Inflammatory macrophage treated with lipopolysaccharide for 4 hours (primary cell): ENCODE results near the gene FAT1.

Experiments
- DNase-seq: peaks from one replicate; pipeline ENCODE4 v3.0.0-alpha.2; 2020

Gene FAT1

DNA sequence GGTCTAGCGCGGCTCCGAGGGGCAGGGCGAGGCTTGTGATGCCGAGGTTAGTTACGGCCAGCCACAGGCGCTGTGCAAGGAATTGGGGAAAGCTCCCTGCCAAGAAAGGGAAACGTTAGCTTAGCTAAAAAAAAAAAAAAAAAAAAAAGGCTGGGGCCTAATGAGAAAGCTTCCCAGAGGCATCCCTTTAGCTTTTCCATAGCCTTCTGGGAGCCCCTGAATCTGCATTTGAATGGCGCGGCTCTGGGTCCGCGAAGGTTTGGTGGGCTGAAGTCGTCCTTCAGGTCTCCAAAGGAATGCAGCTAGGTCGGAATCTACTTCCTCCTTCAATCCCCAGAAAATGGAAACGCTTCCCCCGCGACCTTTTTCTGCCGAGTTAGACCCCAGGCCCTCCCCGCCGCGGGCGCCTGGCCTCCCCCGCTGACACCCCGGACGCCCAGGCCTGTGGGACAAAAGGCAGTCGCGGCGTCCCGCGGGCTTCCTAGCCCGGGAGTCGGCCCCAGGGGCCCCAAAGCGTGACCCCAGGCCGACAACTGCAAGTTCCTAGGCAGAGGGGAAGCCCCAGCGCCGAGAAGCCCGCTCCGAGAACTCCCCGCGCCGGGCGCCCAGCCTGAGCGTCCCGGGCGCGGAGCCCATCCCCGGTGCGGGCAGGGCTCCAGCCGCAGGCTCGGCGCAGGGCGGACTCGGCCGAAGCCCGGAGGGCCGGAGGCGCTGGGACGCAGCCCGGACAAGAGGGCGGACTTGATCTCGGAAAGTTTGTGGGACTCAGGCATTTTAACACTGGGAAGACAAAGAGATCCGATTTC is 605 bp upstream of the FAT1 start:
- no peak for DNase-seq

DNA sequence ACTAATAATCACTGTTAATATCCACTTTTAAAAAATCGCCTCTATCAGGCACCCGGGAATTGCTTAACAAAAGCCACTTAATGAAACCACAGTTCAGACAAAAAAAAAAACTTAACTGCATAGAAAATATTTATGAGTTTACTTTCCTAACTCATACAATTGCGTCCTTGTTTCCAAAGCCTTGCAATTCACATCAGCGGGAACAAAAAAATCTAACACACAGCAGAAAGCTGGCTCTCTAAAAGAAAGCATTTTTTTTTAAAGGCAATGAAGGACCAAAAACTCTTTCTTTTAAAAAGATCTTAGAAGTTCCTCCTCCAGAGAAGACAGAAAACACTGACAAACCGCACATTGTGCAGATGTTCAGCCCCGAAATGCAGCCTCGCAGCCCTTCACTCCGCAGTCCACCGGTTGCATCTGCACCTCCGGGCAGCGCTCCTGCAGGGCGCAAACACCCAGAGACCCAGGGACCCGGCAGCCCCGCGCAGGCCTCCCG is 812 bp downstream of the FAT1 start:
- no peak for DNase-seq

DNA sequence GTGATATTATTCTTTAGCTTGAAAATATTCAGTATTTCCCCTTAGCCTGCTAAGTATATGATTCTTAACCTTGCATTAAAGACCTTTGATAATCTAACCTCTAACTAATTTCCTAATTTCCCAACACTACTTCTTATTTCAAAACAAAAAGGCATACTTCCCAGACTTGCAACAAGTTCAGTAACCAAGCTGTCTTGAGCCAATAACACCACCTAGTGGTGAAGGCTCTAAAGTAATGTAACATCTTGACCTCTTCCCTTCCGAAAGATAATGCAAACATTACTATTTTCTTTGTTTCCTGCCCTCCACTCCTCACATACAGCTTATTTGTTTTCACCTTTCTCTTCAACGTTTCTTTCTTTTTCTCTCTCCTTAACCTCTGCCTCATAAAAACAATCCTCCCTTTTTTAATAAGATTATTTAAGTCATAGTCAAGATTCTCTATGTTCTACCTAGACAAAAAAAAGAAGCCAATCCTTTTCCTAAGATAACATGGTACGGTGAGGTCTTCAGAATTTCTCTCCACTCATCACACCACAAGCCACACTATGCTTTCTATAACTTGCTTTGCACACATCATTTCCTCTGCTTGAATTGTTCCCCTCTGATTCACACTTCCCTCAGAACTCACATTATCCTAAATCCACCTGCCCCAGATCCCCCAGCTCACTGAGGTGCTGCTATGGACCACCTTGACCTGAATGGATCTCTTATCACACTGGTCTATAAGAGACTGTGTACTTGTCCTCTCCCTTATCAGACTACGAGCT is 3.5 kb downstream of the FAT1 start:
- peak; percentile 16 for DNase-seq

DNA sequence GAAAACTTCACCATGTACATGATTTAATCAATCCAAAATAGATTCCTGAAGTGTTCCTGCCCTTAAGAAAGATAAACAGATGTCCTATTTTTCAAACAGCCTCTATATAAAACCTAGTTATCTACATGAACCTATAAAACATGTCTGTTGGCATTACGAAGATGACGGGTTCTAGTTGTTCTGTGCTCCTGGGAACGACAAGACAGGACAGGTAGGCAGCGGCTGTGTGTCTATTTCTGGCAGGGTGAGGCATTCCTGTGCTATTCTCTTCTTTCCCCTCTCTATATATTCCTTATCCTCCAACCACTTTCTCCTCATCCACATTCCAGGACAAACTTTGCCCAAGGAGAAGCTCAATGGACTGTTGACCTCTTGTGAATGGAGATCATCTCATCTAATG is 6.1 kb downstream of the FAT1 start:
- DNase-seq, result no peak

DNA sequence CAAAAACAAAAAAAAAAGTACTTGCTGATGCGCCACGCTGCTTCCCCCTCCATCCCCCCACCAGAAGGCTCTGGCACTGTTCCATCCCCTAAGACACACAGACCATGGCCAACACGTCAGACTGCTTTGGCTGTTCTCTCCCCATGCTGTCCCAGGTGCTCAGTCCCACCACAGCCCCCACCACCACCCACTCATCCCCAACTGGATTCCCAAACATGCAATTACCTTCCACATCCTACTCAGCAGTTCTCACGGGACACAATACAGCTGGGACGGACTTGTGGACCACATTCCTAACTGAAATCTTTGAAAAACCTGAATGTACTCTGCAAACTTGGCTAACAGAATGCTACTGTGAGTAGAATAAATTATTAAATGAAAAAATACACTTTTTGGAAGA is 8.6 kb downstream of the FAT1 start:
- DNase-seq, result no peak

DNA sequence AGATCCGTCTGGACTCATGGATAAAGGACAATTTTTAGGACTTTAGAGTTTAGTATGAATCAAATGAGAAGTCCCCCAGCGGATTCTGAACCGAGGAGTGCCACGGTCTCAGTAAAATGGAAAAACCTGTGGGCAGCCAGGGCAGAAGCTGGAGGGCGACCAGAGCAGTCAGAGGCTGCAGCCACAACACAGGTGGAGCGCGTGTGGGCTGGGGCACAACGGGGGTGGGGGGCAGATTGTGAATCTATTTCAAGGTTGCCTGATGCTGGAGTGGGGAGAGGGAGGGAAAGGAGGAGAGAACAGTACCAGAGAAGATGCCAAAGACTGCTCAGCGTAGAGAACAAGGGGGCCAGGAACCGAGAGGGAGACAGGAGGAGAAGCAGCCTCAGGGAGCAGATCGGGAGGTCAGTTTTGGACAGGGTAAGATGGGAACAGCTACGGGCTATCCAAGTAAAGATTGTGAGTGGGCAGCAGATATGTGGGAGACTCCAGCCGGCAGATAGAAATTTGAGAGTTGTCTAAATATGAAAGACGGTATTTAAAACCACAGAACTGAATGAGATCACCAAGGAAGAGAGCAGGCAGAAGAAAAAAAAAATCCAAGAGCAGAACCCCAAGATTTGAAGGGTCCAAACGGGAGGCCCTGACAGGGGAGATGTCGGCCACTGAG is 9.5 kb downstream of the FAT1 start:
- DNase-seq, result no peak

DNA sequence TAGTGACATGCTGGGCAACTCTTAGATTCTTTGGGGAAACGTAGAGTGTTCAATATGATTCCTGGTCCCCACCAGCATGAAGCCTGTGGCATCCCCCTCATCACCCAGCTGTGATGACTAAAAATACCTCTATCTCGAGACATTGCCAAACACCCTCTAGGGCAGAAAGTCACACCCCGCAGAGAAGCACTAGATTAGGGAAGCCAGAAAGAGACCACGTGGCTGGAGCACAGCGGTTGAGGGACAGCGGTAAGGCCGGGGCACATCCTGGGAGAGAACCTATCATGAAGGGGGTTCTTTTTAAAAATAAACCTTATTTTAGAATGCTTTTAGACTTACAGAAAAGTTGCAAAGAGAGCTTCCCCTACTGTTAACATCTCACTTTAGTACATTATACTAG is 11.0 kb downstream of the FAT1 start:
- DNase-seq, result no peak

DNA sequence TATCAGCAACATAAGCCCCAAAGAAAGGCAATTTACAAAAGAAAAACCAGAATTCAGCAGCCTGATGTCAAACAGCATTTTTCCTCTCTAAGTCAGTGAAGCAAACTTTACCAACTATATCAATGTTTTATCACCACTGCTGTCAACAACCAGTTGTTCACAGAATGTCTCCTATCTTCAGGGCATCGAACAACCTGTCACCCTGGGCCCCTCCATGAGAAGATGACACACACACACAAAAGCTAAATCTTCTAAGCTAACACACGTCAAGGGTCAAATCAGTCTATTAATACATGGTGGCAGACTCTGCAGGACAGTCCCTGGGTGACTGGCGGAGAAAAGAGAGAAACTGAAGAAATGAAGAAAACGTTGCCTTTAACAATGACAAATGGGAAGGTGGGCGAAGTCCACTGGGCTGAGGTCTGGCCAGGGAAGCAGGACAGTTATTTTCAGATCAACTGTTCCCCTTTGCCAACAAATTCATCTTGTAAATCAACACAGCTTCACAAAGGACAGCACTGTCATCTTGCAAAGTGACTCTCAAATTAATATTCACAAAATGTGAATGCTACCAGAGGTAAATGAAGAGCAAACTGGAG is 13.0 kb downstream of the FAT1 start:
- DNase-seq, result no peak

DNA sequence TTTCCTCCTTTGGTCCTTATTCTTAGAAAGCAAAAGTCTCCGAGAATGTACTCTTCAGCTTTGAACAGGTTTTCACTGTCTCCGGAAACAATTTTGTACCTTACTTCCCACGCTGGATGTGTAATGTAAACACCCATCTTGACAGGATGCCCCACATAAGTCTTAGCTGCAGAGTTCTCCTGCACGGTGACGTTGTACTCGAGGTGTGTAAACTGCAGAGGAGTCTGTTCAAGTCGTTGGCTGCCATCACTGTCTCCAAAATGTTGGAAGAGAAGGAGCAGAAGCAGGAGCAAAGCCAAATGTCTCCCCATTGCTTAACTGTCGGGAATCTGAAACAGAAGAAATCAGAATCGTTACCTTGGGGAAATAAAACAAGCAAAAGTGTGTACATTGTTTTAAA is 14.1 kb downstream of the FAT1 start:
- no peak for DNase-seq

DNA sequence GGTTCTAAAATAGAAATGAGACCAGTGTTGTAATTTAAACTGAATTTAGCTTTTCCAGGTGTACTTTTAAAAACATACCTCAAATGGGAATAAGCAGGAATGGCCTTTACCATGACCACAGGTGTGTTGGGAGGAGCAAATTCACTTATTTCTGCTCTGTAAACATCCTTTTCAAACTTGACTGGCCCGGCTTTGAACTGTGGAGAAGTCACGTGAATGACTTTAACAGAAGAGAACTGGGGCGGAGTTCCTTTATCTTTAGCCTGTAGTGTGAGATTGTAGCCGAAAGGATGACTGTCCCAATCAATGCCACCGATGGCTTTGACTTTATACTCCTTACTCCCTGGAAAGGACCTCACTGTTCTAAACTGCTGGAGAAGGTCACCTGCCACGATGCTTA is 15.1 kb downstream of the FAT1 start:
- no peak for DNase-seq

DNA sequence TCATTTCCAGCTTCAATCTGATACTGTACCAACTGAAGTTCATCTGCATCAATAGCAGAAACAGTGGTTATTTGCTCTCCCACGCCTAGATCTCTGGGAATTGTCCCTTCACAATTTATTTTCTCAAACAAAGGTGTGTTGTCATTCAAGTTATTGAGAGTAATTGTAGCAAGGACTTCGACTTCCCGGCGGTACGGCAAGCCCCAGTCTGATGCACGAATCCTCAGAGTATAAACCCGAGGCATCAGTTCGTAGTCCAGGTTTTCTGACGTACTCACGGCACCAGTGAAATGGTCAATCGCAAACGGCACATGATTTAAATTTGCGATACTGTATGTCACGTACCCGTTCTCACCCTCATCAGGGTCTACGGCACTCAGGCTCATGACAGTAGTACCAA is 15.7 kb downstream of the FAT1 start:
- DNase-seq, result no peak

DNA sequence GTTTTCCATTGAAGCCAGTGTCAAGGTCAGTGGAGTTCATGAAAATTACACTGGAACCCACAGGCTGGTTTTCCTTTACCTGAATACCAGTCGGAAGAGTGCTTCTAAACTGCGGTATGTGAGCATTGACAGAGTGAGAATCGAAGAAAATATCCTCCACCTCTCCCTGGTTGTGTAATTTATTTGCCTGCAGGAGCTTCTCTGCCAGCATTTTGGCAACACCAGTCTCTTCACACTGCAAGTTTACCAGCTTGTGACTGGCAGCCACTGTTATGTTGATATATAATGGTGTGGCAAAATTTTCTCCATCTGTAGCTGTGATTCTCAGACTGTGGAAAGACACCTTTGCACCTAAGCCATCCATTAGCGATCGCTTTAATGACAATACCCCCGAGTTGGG is 16.1 kb downstream of the FAT1 start:
- no peak for DNase-seq

DNA sequence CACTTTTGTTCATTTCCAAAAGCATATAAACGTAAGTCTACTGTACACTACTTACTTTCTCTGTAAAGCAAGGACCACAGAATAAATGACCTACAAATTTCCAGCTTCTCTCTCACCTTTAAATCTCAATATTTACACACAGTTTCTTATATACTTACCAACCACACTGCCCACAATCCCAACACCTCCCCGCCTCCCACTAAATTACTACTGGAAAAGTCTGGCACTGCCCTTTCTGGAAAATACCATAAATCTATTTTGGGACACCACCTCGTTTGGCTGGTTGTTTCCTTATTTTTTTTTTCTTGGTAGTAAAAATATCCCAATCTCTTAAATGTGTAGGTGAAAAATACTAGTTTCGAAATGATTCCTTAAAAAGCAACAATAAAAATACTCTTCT is 19.6 kb downstream of the FAT1 start:
- no peak for DNase-seq

DNA sequence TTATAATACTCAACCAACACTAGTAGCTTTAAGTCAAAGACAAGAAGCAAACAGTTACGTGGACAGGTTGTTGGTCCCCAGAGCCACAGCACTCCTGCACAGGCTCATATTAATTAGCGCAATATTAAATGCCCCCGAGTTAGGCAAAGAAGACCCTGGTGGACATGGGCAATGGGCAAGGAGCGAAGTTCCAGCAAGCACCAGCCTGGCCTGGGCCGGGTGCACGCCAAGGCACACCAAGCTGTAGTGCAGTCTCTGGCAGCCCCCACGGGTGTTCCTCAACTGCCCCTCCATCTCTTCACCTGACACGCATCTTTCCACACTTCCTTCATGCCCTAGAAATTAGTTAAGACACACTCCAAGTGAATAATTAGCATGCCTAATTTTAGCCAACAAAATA is 20.1 kb downstream of the FAT1 start:
- DNase-seq, result no peak

DNA sequence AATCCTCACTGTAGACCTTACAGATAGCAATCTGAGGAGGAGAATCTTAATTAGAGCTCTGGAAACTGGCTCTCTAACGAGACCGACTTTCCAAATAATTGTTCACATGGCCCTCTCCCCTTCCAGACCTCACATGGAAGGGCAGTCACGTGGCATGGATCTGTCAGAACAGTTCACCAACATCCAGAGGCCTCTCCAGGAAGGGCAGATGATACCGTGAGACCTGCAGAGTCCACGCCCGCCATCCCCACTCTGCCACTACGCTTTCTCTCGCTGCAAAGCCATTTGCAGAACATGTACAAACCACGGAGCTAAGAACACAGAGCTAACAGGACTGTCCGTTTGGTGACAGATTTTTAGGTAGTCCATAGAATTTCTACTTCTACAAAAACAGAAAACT is 20.7 kb downstream of the FAT1 start:
- no peak for DNase-seq

DNA sequence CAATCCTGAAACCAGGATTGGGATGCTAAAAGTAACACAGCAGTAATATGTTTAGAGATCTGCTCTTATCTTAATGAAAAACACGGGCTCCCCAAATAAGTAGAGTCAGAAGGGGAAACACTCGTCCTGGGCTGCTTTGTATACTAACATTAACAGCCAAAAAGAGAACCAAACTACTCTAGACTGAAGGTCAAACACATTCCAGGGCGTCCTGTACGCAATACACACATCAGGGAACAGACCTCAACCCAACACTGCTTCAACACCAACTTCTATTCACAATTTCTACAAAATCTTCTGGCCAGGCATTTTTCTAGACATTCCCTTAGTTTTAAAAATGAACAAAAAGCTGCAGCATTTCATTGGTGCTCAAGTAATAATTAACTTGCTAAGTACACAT is 21.4 kb downstream of the FAT1 start:
- DNase-seq, result no peak

DNA sequence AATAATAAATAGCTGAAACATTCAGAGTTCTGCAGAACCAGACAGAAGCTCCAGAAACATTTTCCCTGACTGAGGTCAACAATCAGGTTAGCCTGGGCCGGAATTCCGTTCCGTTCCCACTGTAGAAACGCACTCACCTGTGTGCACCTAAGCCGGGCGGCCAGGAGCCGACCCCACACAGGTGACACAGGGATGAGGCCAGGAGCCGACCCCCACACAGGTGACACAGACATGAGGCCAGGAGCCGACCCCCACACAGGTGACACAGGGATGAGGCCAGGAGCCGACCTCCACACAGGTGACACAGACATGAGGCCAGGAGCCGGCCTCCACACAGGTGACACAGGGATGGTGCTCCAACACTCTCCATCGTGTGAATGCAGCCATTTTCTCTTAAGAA is 21.9 kb downstream of the FAT1 start:
- DNase-seq, result no peak

DNA sequence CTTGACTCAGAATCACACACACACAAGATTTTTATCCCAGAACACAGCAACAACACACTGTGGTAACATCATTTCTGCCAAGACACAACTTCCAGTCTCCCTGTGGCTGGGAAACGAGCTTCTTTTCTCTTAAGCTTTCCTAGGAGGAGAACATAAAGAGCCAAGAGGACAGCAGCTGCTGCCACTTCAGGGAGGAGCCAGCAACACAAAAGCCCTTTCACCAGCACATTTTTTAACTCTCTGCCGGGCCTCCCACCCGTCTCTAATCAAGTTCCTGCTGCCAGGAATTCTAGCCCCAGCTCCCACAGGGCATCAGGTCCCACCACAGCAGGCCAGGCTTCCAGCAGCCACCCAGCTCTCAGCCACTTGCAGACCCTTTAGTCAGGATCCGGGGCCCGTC is 22.4 kb downstream of the FAT1 start:
- DNase-seq, result no peak

DNA sequence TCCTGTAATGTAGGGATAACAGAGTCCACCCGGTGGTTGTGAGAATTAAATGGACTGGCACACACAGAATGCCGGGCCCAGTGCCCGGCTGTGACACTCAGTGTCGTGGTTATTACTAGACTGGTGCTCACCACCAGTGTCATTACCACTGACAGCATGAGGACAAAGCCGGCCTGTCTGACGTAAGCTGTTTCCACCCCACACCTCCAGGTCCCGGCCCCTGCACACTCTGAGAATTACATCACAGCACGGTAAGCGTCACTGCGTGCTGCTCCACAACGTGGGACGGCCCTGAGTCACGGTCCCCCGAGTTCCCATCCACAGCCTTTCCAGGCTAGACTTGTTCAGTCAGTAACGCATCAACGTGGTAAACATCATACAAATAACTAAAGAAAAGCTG is 22.9 kb downstream of the FAT1 start:
- DNase-seq, result no peak

DNA sequence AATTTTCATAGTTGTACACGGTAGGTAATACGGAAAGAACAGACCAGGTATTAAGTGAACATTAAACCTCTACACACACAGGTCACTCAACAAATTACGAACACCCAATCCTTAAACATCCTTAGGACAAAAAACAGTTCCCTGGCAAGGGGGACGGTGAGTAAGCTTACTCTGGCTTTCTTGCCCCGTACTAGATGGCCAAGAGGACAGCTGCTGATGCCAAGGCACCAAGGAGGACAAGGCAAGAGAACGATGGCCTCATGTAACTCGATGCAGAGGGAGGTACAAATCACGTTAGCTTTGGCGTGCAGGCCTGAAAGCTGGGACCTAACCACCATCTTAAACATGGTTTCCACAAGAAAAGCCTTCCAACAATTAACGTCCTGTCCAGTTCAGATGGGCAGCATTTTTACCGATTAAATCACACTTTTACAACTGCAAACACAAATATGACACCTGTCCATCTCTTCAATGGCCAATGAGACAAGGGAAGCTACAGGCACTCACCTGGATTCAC is 23.7 kb downstream of the FAT1 start:
- DNase-seq, result no peak

DNA sequence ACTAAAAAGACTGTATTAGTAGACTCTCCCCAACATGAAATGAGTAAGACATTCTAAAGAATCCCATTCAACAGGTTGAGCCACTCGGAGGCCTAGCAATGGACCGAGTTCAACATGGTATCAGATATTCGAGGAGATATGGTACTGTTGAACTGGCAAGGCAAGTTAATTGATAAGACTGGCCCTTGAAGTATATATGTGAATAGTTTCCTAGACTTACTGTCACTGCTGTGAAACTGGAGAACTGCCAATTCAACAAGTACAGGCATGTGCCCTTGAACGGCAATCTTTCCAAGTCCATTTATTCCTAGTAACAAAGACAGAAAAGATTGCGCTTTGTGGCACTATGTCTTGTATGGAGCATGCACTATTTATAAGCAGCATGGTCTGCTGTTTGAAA is 24.4 kb downstream of the FAT1 start:
- DNase-seq, result no peak

DNA sequence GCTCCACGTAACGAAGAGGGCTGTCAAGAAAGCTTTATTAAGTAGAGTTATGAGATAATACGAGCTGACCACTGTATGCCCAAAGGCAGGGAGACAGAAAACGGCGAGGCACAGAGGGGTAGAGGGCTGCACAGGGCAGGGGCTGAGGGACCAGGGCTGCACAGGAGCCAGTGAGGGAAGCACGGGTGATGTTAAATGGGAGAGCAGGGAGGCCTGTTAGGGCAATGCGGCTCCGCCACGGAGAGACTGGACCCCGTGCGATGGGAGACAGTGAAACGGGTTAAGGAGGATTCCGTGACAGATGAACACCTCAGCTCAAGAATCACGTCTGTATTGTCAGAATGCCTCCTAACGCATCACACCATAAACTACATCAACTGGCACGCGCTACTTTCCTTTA is 25.1 kb downstream of the FAT1 start:
- DNase-seq, result no peak

DNA sequence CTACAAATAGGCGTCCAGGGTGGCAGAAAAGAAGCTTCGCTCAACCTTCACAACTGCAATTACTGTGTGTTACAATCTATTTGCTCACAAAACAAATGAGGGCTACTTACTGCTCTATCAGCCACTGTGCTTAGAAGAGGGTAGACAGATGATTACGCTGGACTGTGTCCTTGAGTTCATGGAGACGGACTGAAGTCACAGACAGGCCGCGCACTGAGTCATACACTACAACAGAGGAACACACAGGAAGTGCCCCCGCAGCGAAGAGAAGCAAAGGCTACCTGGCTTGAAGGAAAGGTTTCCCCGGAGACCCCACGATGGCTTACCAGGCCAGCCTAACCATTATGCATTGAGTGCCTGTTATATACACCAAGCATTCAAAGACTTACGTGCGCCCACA is 25.6 kb downstream of the FAT1 start:
- DNase-seq, result no peak
